ENCODE results near the gene ANKRD13D.

The ANKRD13D gene

GRCh38 chr11:67267188-67268080, 21.7 kb upstream of the ANKRD13D start:
- DNase-seq, result peak; percentile 62
- Mint-ChIP-seq H3K27me3 (no peaks in the 10 kb centered on the region), H3K27ac (peak overlapping the region; percentile 99), H3K4me3 (peak overlapping the region; percentile 95), H3K4me1 (ENCODE audit: low read depth) (peaks cover 83% of the 10 kb centered on the region), H3K9me3 (no peaks in the 10 kb centered on the region), H3K36me3 (ENCODE audit: low read depth) (peaks cover 54% of the 10 kb centered on the region)

GRCh38 chr11:67268081-67268961, 20.8 kb upstream of the ANKRD13D start:
- Mint-ChIP-seq H3K27ac (peak overlapping the region; percentile 99), H3K9me3 (no peaks in the 10 kb centered on the region), H3K4me1 (ENCODE audit: low read depth) (peaks cover 83% of the 10 kb centered on the region), H3K4me3 (peak overlapping the region; percentile 95), H3K27me3 (no peaks in the 10 kb centered on the region), H3K36me3 (ENCODE audit: low read depth) (peaks cover 63% of the 10 kb centered on the region)
- peak; percentile 73 for DNase-seq

GRCh38 chr11:67268962-67269268, 20.2 kb upstream of the ANKRD13D start:
- DNase-seq, result no peak
- H3K36me3 Mint-ChIP-seq (ENCODE audit: low read depth), result peaks cover 69% of the 10 kb centered on the region
- H3K27me3 Mint-ChIP-seq, result no peaks in the 10 kb centered on the region
- H3K27ac Mint-ChIP-seq, result peak overlapping the region; percentile 99
- peak overlapping the region; percentile 95 for H3K4me3 Mint-ChIP-seq
- no peaks in the 10 kb centered on the region for H3K9me3 Mint-ChIP-seq
- H3K4me1 Mint-ChIP-seq (ENCODE audit: low read depth), result peaks cover 83% of the 10 kb centered on the region

GRCh38 chr11:67269401-67270255, 19.5 kb upstream of the ANKRD13D start:
- H3K36me3 Mint-ChIP-seq (ENCODE audit: low read depth), result peaks cover 76% of the 10 kb centered on the region
- peak overlapping the region; percentile 99 for H3K27ac Mint-ChIP-seq
- no peak for DNase-seq
- H3K4me3 Mint-ChIP-seq, result peak overlapping the region; percentile 95
- no peaks in the 10 kb centered on the region for H3K9me3 Mint-ChIP-seq
- H3K27me3 Mint-ChIP-seq, result no peaks in the 10 kb centered on the region
- H3K4me1 Mint-ChIP-seq (ENCODE audit: low read depth), result peaks cover 83% of the 10 kb centered on the region

- peak; percentile 56 for DNase-seq
- Mint-ChIP-seq H3K27me3 (no peaks in the 10 kb centered on the region), H3K36me3 (ENCODE audit: low read depth) (peaks cover 85% of the 10 kb centered on the region), H3K4me3 (peak overlapping the region; percentile 95), H3K4me1 (ENCODE audit: low read depth) (peaks cover 83% of the 10 kb centered on the region), H3K9me3 (no peaks in the 10 kb centered on the region), H3K27ac (peak overlapping the region; percentile 99)
Observed at GRCh38 chr11:67270256-67271204, 18.6 kb upstream of the ANKRD13D start.

- Mint-ChIP-seq H3K27ac (peak overlapping the region; percentile 99), H3K4me3 (peak overlapping the region; percentile 95), H3K36me3 (ENCODE audit: low read depth) (peaks cover 92% of the 10 kb centered on the region), H3K27me3 (no peaks in the 10 kb centered on the region), H3K4me1 (ENCODE audit: low read depth) (peaks cover 84% of the 10 kb centered on the region), H3K9me3 (no peaks in the 10 kb centered on the region)
- DNase-seq, result no peak
Observed at GRCh38 chr11:67271205-67271540, 17.9 kb upstream of the ANKRD13D start.

- Mint-ChIP-seq H3K36me3 (ENCODE audit: low read depth) (peaks cover 97% of the 10 kb centered on the region), H3K4me3 (peak overlapping the region; percentile 95), H3K9me3 (no peaks in the 10 kb centered on the region), H3K4me1 (ENCODE audit: low read depth) (peaks cover 89% of the 10 kb centered on the region), H3K27me3 (no peaks in the 10 kb centered on the region), H3K27ac (peak overlapping the region; percentile 99)
- DNase-seq, result peak; percentile 81
Observed at GRCh38 chr11:67271541-67272284, 17.4 kb upstream of the ANKRD13D start.

GRCh38 chr11:67272327-67273259, 16.5 kb upstream of the ANKRD13D start:
- peak; percentile 77 for DNase-seq
- Mint-ChIP-seq H3K36me3 (ENCODE audit: low read depth) (peaks cover 99% of the 10 kb centered on the region), H3K9me3 (no peaks in the 10 kb centered on the region), H3K27ac (peak overlapping the region; percentile 99), H3K4me1 (ENCODE audit: low read depth) (peaks cover 98% of the 10 kb centered on the region), H3K27me3 (no peaks in the 10 kb centered on the region), H3K4me3 (peak overlapping the region; percentile 95)

- DNase-seq, result peak; percentile 55
- Mint-ChIP-seq H3K4me1 (ENCODE audit: low read depth) (peaks cover 99% of the 10 kb centered on the region), H3K36me3 (ENCODE audit: low read depth) (peaks cover 99% of the 10 kb centered on the region), H3K27me3 (no peaks in the 10 kb centered on the region), H3K27ac (peak overlapping the region; percentile 99), H3K4me3 (peak overlapping the region; percentile 95), H3K9me3 (no peaks in the 10 kb centered on the region)
Observed at GRCh38 chr11:67273260-67273990, 15.7 kb upstream of the ANKRD13D start.

GRCh38 chr11:67274768-67275605, 14.1 kb upstream of the ANKRD13D start:
- no peaks in the 10 kb centered on the region for H3K27me3 Mint-ChIP-seq
- no peaks in the 10 kb centered on the region for H3K9me3 Mint-ChIP-seq
- H3K36me3 Mint-ChIP-seq (ENCODE audit: low read depth), result peaks cover 99% of the 10 kb centered on the region
- DNase-seq, result peak; percentile 40
- H3K4me3 Mint-ChIP-seq, result peak overlapping the region; percentile 95
- H3K27ac Mint-ChIP-seq, result peak overlapping the region; percentile 99
- peaks cover 98% of the 10 kb centered on the region for H3K4me1 Mint-ChIP-seq (ENCODE audit: low read depth)

Data from activated T-cell treated with anti-CD3 and anti-CD28 coated beads, Interleukin-2, amount 50 U/mL, for 24 hours (primary cell).